MCF 10A (cell line): Measurements from ENCODE around the gene AATK. TPM values are rescaled to one million over a fixed set of nuclear protein-coding genes. Genes with fewer than 3 reads are reported as not detected.

Source experiments
- BruUV-seq: library from RNA; stranded (reverse); fragments of 400-500 nt; replicated peaks from 2 replicates; lab custom pipeline; 2021; lab: Mats Ljungman, UMichigan
- CTCF ChIA-PET: fragments of 300-600 bp; sonication (Branson Sonifier 250); formaldehyde crosslinking; extraction: SDS; loops from one replicate; lab custom pipeline; 2021; ENCODE audit warnings: antibody characterized with exemption, inconsistent platforms; lab: Yijun Ruan, JAX
- POLR2A ChIA-PET: fragments of 300-600, 350-650 bp; sonication (Branson Sonifier 250); formaldehyde crosslinking; extraction: SDS; loops from one replicate; lab custom pipeline; 2020; ENCODE audit warnings: antibody characterized with exemption, inconsistent platforms; lab: Yijun Ruan, JAX
- DNase-seq: peaks from one replicate; pipeline ENCODE4 v3.0.0-alpha.2; 2018; ENCODE audit not compliant: unreplicated experiment
- H3K27ac Mint-ChIP-seq: one replicate; pipeline ENCODE4 v1.8.0; 2022; ENCODE audit warnings: mild to moderate bottlenecking, low read depth, mixed read lengths; ENCODE audit not compliant: unreplicated experiment
- H3K27me3 Mint-ChIP-seq: one replicate; pipeline ENCODE4 v1.8.0; 2022; ENCODE audit warnings: mixed read lengths; ENCODE audit not compliant: insufficient read depth, unreplicated experiment
- H3K36me3 Mint-ChIP-seq: one replicate; pipeline ENCODE4 v1.8.0; 2022; ENCODE audit warnings: mild to moderate bottlenecking, moderate library complexity, mixed read lengths; ENCODE audit not compliant: insufficient read depth, unreplicated experiment
- H3K4me1 Mint-ChIP-seq: one replicate; pipeline ENCODE4 v1.8.0; 2022; ENCODE audit warnings: mixed read lengths; ENCODE audit not compliant: insufficient read depth, unreplicated experiment
- H3K4me3 Mint-ChIP-seq: one replicate; pipeline ENCODE4 v1.8.0; 2022; ENCODE audit warnings: mild to moderate bottlenecking, moderate library complexity, mixed read lengths; ENCODE audit not compliant: unreplicated experiment
- H3K9me3 Mint-ChIP-seq: one replicate; pipeline ENCODE4 v1.8.0; 2022; ENCODE audit warnings: mixed read lengths; ENCODE audit not compliant: unreplicated experiment
- CTCF ChIP-seq: fragments of 200-600 bp; IDR thresholded peaks from one replicate; pipeline ENCODE4 v1.8.0; 2022; ENCODE audit warnings: antibody characterized with exemption, mild to moderate bottlenecking; ENCODE audit not compliant: unreplicated experiment
- intact Hi-C: fragments of 100-400 bp; cut with micrococcal nuclease; formaldehyde crosslinking; loops from 2 replicates; pipeline ENCODE4 v1.14.1; 2022
- total RNA-seq: library from RNA; stranded (reverse); gene quantifications from 2 replicates; pipeline ENCODE4 v1.2.3, GENCODE V29; 2022

The AATK gene
- total RNA-seq, 1 experiment from 2014 or later: 1.4 TPM

DNA sequence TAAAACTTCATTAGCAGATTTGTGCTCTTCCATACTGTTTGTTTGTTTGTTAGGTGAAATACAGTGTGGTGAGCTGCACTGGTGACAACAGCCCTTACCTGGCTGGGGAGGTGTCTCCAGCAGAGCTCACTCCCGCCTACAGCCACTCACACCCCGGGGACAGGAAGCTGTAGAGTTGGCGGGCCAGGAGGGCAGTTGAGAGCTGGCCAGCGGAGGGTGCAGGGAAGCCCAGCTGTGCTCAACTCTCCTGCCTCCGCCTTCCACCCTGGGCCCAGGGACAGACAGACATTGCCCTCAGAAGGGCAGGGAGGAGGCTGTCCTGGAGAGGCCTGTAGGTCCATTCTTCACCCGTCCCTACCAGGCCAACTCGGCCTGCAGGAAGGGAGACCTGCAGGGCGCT lies 49.3 kb downstream of the AATK start:
- Mint-ChIP-seq H3K9me3 (no peaks in the 10 kb centered on the region), H3K4me1 (peaks cover 12% of the 10 kb centered on the region), H3K4me3 (no peak overlapping the region), H3K27ac (no peak overlapping the region), H3K36me3 (peaks cover 34% of the 10 kb centered on the region), H3K27me3 (no peaks in the 10 kb centered on the region)
- intact Hi-C loops: no loop called here
- TF ChIP-seq CTCF: no peak
- POLR2A ChIA-PET: interaction anchor here (0.6 to 1.3 kb wide), 4 partner anchors 19 to 450 kb away, joined by 3 to 5 read pairs (median 3); no protein-coding TSS in a partner anchor
- DNase-seq: no peak
- no TSS peak for BruUV-seq
- CTCF ChIA-PET: interaction anchor here (0.8 to 1.7 kb wide), 3 partner anchors 15 to 78 kb away, joined by 3 to 4 read pairs (median 4); no protein-coding TSS in a partner anchor

DNA sequence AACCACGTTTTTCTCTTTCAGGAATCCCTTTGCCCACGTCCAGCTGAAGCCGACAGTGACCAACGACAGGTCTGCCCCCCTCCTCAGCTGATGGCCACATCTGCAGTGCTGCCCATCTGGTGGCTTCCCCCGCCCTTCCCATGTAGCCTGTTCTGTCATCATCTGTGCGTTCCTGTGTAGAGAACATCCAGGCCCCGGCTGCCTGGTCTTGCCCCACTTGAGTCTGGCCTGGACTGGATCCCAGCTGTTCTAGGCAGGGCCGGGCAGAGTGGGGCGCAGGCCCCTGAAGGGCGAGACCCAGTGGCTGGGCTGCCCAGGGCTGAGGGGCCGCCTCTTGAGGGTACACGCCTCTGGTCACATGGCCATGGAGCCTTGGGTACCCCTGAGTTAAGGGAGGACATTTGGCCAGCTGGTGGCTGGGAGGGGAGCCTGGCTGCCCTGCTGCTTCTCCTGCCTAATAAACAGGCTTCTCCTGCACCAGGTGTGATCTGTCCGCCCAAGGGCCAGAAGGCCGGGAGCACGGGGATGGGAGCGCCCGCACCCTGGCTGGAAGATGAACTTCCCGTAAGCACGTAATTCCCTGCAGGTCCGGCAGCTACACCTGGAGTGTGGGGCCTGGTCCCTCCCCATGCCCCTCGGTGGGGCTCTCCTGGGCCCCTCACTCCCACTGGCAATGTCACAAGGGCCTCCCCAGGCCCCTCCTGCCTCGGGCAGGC lies 50.1 kb downstream of the AATK start:
- H3K9me3 Mint-ChIP-seq: no peaks in the 10 kb centered on the region
- H3K27me3 Mint-ChIP-seq: no peaks in the 10 kb centered on the region
- ChIA-PET CTCF (interaction anchor here (0.8 to 1.7 kb wide), 2 partner anchors 14 to 17 kb away, joined by 4 read pairs; no protein-coding TSS in a partner anchor), POLR2A (interaction anchor here (0.6 to 1.3 kb wide), 3 partner anchors 21 to 92 kb away, joined by 3 to 5 read pairs (median 3); no protein-coding TSS in a partner anchor)
- no peak for DNase-seq
- no peak overlapping the region for H3K4me3 Mint-ChIP-seq
- intact Hi-C loops: no loop called here
- H3K36me3 Mint-ChIP-seq: peaks cover 42% of the 10 kb centered on the region
- H3K27ac Mint-ChIP-seq: no peak overlapping the region
- no TSS peak for BruUV-seq
- TF ChIP-seq CTCF: no peak
- peaks cover 12% of the 10 kb centered on the region for H3K4me1 Mint-ChIP-seq

DNA sequence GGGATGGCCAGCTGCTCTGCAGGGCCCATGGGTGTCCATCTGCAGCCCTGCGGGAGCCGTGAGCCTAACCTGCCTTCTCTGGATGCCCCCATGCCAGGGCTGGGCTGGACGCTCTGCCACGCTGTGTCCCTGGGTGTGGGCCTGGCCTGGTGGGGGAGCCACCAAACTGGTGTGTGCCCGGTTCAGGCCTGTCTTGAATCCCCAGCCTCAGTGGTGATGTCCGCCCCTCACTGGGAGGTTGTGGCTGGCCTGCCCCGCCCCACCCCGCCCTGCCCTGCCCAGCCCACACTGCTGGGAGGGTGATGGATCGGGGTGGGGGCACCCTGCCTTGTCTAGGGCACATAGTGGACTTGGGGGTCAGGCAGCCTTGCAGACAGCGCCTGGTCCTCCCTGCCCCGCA lies 50.8 kb downstream of the AATK start:
- TF ChIP-seq CTCF: no peak
- ChIA-PET POLR2A (interaction anchor here (0.6 to 1.3 kb wide), 3 partner anchors 20 to 415 kb away, joined by 3 read pairs; no protein-coding TSS in a partner anchor), CTCF (no interaction called here)
- H3K4me1 Mint-ChIP-seq: peaks cover 12% of the 10 kb centered on the region
- no peak overlapping the region for H3K4me3 Mint-ChIP-seq
- no peak overlapping the region for H3K27ac Mint-ChIP-seq
- intact Hi-C loops: no loop called here
- no peaks in the 10 kb centered on the region for H3K9me3 Mint-ChIP-seq
- DNase-seq: no peak
- H3K27me3 Mint-ChIP-seq: no peaks in the 10 kb centered on the region
- BruUV-seq: no TSS peak
- peaks cover 49% of the 10 kb centered on the region for H3K36me3 Mint-ChIP-seq

DNA sequence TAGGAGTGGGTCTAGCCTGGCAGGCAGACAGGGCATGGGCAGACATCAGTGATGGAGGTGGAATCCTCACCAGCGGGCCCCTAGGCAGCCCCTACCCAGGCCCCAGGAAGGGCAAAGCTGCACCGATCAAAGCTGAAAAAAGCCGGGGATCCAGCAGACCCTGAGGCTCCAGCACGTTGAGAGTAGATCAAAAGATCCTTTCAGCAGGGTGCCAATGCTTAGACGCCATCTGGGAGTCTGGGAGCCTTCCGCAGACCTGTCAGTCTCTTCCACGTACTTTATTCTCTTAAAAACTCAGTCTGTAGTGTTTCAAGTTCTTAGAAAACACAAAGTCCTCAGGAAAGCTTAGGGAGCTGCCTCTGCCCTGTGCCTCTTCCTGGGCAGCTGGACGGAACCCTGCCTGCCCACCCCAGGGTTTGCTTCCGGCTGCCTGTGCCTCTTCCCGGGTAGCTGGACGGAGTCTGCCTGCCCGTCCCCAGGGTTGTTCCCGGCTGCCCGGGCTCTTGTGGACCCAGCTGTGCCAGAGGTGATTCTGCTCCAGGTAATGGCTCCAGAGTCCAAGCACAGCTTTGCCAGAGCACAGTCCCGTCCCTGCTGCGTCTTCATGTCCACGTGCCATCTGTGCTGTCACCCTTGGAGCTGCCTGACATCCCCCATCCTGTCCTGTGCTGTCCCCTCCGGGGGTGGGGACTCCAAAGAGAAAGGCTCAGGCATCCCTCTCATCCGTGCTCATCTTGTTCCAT lies 51.5 kb downstream of the AATK start:
- DNase-seq: no peak
- no peak overlapping the region for H3K4me3 Mint-ChIP-seq
- no peak for TF ChIP-seq CTCF
- H3K9me3 Mint-ChIP-seq: no peaks in the 10 kb centered on the region
- POLR2A ChIA-PET: interaction anchor here (0.6 to 1.3 kb wide), 2 partner anchors 20 to 416 kb away, joined by 3 read pairs; no protein-coding TSS in a partner anchor
- peaks cover 48% of the 10 kb centered on the region for H3K36me3 Mint-ChIP-seq
- no peaks in the 10 kb centered on the region for H3K27me3 Mint-ChIP-seq
- CTCF ChIA-PET: interaction anchor here (0.6 to 1.1 kb wide), 4 partner anchors 12 to 91 kb away, joined by 3 to 4 read pairs (median 3); no protein-coding TSS in a partner anchor
- H3K4me1 Mint-ChIP-seq: peaks cover 12% of the 10 kb centered on the region
- no peak overlapping the region for H3K27ac Mint-ChIP-seq
- intact Hi-C loops: no loop called here
- BruUV-seq: no TSS peak
